ES-I3 (cell line): ENCODE measurements around the gene HACD4.

Source experiments
- H3K36me3 ChIP-seq: 2 replicates; pipeline ENCODE4 v1.6.1; 2013; ENCODE audit warnings: mild to moderate bottlenecking, low read length, control low read depth, moderate library complexity; ENCODE audit not compliant: insufficient read depth
- H3K4me1 ChIP-seq: 2 replicates; pipeline ENCODE4 v1.6.1; 2013; ENCODE audit warnings: mild to moderate bottlenecking, control low read depth, low read length; ENCODE audit not compliant: insufficient read depth
- H3K9ac ChIP-seq: 2 replicates; pipeline ENCODE4 v1.6.1; 2013; ENCODE audit warnings: low read depth, mild to moderate bottlenecking, low read length, moderate library complexity
- H3K9me3 ChIP-seq: 2 replicates; pipeline ENCODE4 v1.6.1; 2013; ENCODE audit warnings: mild to moderate bottlenecking, low read length, moderate library complexity; ENCODE audit not compliant: control insufficient read depth, insufficient read depth

Gene HACD4

DNA sequence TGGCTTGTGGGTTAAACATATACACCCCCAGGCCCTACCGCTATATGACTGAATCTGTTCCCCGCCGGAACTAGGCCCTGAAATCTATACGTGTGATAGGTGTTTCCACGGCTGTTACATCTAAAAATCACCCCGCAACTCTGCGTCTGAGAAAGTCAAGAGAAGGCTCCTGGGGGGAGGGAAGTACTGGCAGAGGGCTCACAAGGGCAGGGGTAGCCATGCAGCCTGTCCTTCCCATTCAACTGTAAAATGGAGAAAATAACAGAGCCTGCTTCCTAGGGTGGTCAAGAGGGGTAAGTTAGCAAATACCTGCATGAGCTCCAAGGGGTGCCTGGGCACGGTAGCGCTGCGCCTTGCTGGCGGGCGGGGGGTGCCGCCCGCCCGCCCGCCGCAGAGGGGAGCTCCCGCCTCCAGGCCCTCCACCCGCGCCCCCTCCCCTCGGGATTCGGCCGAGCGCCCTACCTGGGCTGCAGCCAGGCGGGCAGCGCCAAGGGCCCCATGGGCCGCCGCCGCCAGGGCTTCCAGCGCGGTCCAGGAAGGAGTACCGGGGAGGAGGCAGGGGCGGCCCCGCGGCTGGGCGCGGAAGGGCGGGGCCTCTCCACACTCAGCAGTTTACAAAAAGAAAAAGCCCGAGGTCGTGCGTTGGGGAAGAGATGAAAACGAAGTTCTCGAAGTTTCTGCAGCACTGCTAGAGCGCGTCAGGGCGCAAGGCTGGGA lies at the start of gene HACD4:
Gene HACD4, minus strand, starts transcription at position 550 of the 717 bp plus-strand sequence. Its CDS starts 50 bp downstream, at position 500.
- Histone ChIP-seq H3K9me3 (no peaks in the 10 kb centered on the region), H3K9ac (peak within 1 kb of the TSS; percentile 60), H3K4me1 (peaks cover 6% of the 10 kb centered on the region; the same call in 1 of the 2 replicates), H3K36me3 (no peaks in the 10 kb centered on the region)

GRCh38 chr9:21080793-21081192 lies 49.4 kb upstream of the HACD4 start:
- Histone ChIP-seq H3K9ac (no peak overlapping the region), H3K4me1 (no peaks in the 10 kb centered on the region), H3K36me3 (no peaks in the 10 kb centered on the region), H3K9me3 (no peaks in the 10 kb centered on the region)

GRCh38 chr9:21078702-21079101 lies 47.3 kb upstream of the HACD4 start:
- H3K9ac ChIP-seq, result no peak overlapping the region
- no peaks in the 10 kb centered on the region for H3K4me1 ChIP-seq
- no peaks in the 10 kb centered on the region for H3K9me3 ChIP-seq
- H3K36me3 ChIP-seq, result no peaks in the 10 kb centered on the region

DNA sequence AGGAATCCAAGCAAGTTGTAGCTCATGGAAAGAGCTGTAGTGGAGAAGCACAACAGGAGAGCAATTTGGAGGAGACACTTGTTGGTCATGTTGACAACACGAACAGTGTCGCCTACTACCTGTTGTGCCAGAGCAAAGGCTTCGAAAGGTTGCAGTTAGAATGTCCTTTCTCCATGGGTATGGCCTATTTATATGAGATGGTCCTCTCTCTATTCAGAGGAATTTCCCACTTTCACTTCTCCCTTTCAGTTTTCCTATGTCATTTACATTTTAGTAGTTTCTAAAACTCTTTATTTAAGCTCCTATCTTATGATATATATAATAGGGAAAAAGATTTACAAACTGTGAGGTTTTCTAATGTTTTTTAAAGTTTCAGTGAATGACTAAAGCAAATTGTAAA lies 46.3 kb upstream of the HACD4 start, which contains the start of gene IFNB1:
Gene IFNB1, minus strand, starts transcription at position 162 of the 400 bp plus-strand sequence. Its CDS starts 73 bp downstream, at position 89.
- Histone ChIP-seq H3K36me3 (no peaks in the 10 kb centered on the region), H3K9me3 (no peaks in the 10 kb centered on the region), H3K9ac (no peak within 1 kb of the TSS), H3K4me1 (no peaks in the 10 kb centered on the region)

DNA sequence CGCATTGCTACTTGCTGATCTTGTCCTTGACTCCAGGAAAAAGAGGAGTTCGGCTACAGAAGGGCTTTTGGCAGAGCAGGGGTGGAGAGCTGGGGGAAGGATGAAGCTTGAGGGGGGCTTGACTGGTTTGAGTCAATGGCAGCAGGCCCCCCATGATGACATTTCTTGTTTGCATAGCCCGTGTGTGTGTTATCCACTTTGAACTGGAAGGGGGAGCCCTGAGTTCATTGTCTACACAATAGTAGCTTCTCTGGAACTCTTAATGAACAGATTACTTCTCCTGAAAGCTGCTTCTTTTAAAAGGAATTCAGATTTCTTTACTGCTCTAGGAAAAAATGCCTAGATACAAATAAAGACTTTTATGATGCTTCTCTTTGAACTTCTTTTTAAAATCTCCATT lies 44.0 kb upstream of the HACD4 start:
- H3K36me3 ChIP-seq, result no peaks in the 10 kb centered on the region
- 0 out of 2 replicates have a peak, but pooled peaks cover under 1% of the 10 kb centered on the region for H3K4me1 ChIP-seq
- H3K9me3 ChIP-seq, result no peaks in the 10 kb centered on the region
- no peak overlapping the region for H3K9ac ChIP-seq

DNA sequence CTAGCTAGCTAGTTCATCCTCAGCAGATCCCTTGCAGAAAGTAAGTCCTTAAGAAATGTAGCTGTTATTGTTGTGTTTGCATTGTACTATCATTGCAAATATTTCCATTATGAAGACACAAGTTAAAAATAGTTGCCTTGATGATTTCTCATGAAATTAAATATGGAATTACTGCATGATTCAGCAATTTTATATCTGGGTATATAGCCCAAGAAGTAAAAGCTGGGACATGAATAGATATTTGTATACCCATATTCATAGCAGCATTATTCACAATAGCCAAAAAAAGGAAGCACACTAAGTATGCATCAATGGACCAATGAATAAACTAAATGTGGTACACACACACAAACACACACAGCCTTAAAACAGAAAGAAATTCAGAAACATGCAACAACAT lies 39.5 kb upstream of the HACD4 start:
- H3K9me3 ChIP-seq, result no peaks in the 10 kb centered on the region
- H3K36me3 ChIP-seq, result no peaks in the 10 kb centered on the region
- H3K9ac ChIP-seq, result no peak overlapping the region
- H3K4me1 ChIP-seq, result 0 out of 2 replicates have a peak, but pooled peaks cover 6% of the 10 kb centered on the region

DNA sequence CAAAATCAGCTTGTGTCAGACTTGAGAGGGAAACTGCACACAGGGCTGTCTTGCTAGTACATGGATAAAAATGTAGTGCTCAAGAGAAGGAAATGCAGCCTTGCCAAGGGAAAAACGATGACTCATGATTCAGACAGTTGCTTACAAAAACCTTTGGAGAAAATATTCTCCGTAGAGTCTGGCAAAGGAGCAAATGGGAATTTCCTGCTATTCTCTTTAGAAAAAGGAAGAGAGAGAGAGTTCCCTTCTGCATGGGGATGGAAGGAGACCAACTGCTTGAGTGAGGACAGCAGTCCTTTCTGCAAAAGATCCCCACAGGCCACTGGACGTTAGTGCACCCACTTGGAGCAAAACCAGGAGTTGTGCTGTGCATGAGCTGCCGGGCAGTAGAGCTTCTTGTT lies 38.7 kb upstream of the HACD4 start:
- H3K9ac ChIP-seq, result no peak overlapping the region
- no peaks in the 10 kb centered on the region for H3K36me3 ChIP-seq
- H3K9me3 ChIP-seq, result no peaks in the 10 kb centered on the region
- 0 out of 2 replicates have a peak, but pooled peaks cover 6% of the 10 kb centered on the region for H3K4me1 ChIP-seq

DNA sequence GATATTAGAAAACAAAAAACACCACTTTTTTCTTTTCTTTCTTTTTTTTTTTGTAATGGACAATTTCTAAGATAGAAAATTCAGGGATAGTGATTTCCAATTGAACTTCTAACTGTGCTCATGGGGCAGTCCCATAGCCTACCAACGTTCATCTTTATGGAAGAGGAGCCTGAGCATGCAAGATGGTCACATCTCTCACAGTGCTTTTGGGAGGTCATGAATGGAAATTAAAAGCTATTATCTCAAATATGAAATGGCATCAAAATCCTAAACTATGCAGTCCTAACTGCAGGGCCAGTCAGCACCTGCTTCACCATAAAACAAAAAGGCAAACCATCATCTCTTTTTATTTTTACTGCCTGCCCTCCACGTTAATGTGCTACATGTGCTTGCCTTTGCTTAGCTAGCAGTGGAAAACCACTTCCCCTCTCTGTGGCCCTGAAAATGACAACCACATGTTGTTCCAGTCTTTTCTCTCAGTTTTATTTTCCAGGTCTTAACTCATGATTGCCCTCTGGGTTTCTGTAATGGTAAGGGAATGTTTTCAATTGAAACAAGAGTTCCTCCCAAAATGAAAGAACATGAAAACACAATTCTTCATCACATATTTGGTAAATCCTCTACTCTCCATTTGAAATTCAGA lies 29.6 kb upstream of the HACD4 start:
- no peaks in the 10 kb centered on the region for H3K36me3 ChIP-seq
- H3K9me3 ChIP-seq, result no peaks in the 10 kb centered on the region
- no peak overlapping the region for H3K9ac ChIP-seq
- no peaks in the 10 kb centered on the region for H3K4me1 ChIP-seq

GRCh38 chr9:21056931-21057330 lies 25.5 kb upstream of the HACD4 start:
- H3K9me3 ChIP-seq, result no peaks in the 10 kb centered on the region

DNA sequence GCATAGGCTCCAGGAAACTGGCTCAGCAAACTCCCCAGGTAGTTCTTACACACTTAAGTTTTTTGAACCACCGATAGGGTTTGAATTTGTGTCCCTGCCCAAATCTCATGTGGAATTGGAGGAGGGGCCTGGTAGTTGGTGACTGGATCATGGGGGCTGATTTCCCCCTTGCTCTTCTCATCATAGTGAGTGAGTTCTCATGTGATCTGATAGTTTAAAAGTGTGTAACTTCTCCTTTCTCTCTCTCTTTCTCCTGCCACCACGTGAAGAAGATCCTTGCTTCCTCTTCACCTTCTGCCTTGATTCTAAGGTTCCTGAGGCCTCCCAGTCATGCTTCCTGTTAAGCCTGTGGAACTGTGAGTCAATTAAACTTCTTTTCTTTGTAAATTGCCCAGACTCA lies 22.4 kb upstream of the HACD4 start:
- Histone ChIP-seq H3K4me1 (no peaks in the 10 kb centered on the region), H3K9ac (no peak overlapping the region), H3K9me3 (no peaks in the 10 kb centered on the region), H3K36me3 (no peaks in the 10 kb centered on the region)

More at GRCh38 chr9:21056931-21057330, 25.5 kb upstream of the HACD4 start:
- no peak overlapping the region for H3K9ac ChIP-seq
- no peaks in the 10 kb centered on the region for H3K36me3 ChIP-seq
- no peaks in the 10 kb centered on the region for H3K4me1 ChIP-seq

DNA sequence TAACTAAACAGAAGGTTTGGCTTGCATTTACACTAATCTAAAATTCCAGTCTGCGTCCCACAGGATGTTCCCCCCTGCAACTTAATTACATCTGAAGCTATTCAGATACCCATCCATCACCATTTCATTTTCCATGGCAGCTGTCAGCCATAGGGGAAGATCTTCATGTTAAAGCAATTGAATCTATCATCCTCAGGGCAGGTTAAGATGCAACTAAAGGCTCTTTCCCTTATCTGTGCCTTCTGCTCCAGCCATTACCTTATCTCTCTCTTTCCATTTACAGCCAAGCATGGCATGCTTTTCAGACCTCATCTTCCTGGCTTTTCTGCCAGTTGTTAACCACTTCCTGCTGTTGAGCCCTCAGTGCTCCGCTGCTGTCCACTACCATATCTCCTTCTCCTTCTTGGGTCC lies 15.8 kb upstream of the HACD4 start:
- Histone ChIP-seq H3K9ac (no peak overlapping the region), H3K36me3 (no peaks in the 10 kb centered on the region), H3K9me3 (no peaks in the 10 kb centered on the region), H3K4me1 (no peaks in the 10 kb centered on the region)

GRCh38 chr9:21043841-21044240 lies 12.4 kb upstream of the HACD4 start:
- no peaks in the 10 kb centered on the region for H3K9me3 ChIP-seq
- no peak overlapping the region for H3K9ac ChIP-seq
- no peaks in the 10 kb centered on the region for H3K36me3 ChIP-seq
- H3K4me1 ChIP-seq, result no peaks in the 10 kb centered on the region

- Histone ChIP-seq H3K4me1 (no peaks in the 10 kb centered on the region), H3K36me3 (no peaks in the 10 kb centered on the region), H3K9ac (no peak overlapping the region), H3K9me3 (no peaks in the 10 kb centered on the region)
Observed at GRCh38 chr9:21042466-21042865, 11.0 kb upstream of the HACD4 start.

- Histone ChIP-seq H3K4me1 (0 out of 2 replicates have a peak, but pooled peaks cover 4% of the 10 kb centered on the region), H3K9me3 (no peaks in the 10 kb centered on the region), H3K36me3 (no peaks in the 10 kb centered on the region), H3K9ac (no peak overlapping the region)
Observed at GRCh38 chr9:21039302-21039701, 7.9 kb upstream of the HACD4 start.

- H3K9me3 ChIP-seq, result no peaks in the 10 kb centered on the region
- H3K4me1 ChIP-seq, result 0 out of 2 replicates have a peak, but pooled peaks cover 4% of the 10 kb centered on the region
- no peak overlapping the region for H3K9ac ChIP-seq
- H3K36me3 ChIP-seq, result no peaks in the 10 kb centered on the region
Observed at GRCh38 chr9:21037278-21037677, 5.8 kb upstream of the HACD4 start.
